Thyroid gland (tissue), 4 donors: ENCODE measurements around the gene PRKAA2. TPM values are rescaled to one million over a fixed set of nuclear protein-coding genes. Genes with fewer than 3 reads are reported as not detected.
"Not testable (repeated sequence)": the region's sequence is repeated elsewhere in the genome, so short reads cannot be mapped to it uniquely, and the experiment has no call there.

Experiments
- DNase-seq, 2 donors: peaks; one replicate each; pipeline ENCODE4 v3.0.0-alpha.2; 2019
- H3K27ac ChIP-seq, 3 donors: fragments of 200-600 bp; sonication (generic); 1 replicate in 2 of 3; 2 replicates in 1 of 3; pipeline ENCODE4 v1.5.1; 2016 to 2019; ENCODE audit warnings: mild to moderate bottlenecking in 1 of 3, moderate library complexity in 1 of 3
- H3K27me3 ChIP-seq: fragments of 200-600 bp; sonication (generic); one replicate; pipeline ENCODE4 v1.5.1; 2019
- H3K36me3 ChIP-seq, 2 donors: fragments of 200-600 bp; sonication (generic); one replicate each; pipeline ENCODE4 v1.5.1; 2016 to 2019
- H3K4me1 ChIP-seq, 2 donors: fragments of 200-600 bp; sonication (generic); one replicate each; pipeline ENCODE4 v1.5.1; 2017 to 2019
- H3K4me3 ChIP-seq, 3 donors: fragments of 200-600 bp; sonication (generic); replicated peaks in 1 of 3; 1 replicate in 2 of 3; 2 replicates in 1 of 3; pipeline ENCODE4 v1.5.1; 2016; ENCODE audit warnings: mild to moderate bottlenecking in 1 of 3
- H3K9me3 ChIP-seq: fragments of 200-600 bp; sonication (generic); one replicate; pipeline ENCODE4 v1.5.1; 2017
- POLR2A ChIP-seq, 2 donors: fragments of 450-650 bp; IDR thresholded peaks; one replicate each; pipeline ENCODE4 v1.6.1; 2017; ENCODE audit warnings: antibody characterized with exemption in 2 of 2, mild to moderate bottlenecking in 2 of 2, moderate library complexity in 1 of 2
- whole genome bisulfite sequencing, 2 donors: methylation state at CpG; one replicate each; pipeline ENCODE4 v1.1.5; 2017; 5-methylcytosine and 5-hydroxymethylcytosine counted together
- intact Hi-C: fragments of 100-400 bp; cut with DNase I; formaldehyde crosslinking; loops from one replicate; pipeline ENCODE4 v1.15.1; 2023
- total RNA-seq, 4 donors: library from RNA; depleted of rRNA; stranded (reverse); fragments of >200 nt; gene quantifications; one replicate each; pipeline ENCODE4 v1.2.3, GENCODE V29; 2016
- TF ChIP-seq, protein P1 (sequence below), 6 experiments: fragments of 200-600 bp in 3 of 6; fragments of 450-650 bp in 3 of 6; sonication (generic) in 3 of 6; IDR thresholded peaks; one replicate each; pipeline ENCODE4 v1.5.1; 2016 to 2019; ENCODE audit warnings: antibody characterized with exemption in 6 of 6, mild to moderate bottlenecking in 2 of 6, inconsistent platforms in 1 of 6, moderate library complexity in 1 of 6

The PRKAA2 gene
- 10 to 100 TPM; 10.4 to 16.5 (median 14.3) TPM for total RNA-seq

DNA sequence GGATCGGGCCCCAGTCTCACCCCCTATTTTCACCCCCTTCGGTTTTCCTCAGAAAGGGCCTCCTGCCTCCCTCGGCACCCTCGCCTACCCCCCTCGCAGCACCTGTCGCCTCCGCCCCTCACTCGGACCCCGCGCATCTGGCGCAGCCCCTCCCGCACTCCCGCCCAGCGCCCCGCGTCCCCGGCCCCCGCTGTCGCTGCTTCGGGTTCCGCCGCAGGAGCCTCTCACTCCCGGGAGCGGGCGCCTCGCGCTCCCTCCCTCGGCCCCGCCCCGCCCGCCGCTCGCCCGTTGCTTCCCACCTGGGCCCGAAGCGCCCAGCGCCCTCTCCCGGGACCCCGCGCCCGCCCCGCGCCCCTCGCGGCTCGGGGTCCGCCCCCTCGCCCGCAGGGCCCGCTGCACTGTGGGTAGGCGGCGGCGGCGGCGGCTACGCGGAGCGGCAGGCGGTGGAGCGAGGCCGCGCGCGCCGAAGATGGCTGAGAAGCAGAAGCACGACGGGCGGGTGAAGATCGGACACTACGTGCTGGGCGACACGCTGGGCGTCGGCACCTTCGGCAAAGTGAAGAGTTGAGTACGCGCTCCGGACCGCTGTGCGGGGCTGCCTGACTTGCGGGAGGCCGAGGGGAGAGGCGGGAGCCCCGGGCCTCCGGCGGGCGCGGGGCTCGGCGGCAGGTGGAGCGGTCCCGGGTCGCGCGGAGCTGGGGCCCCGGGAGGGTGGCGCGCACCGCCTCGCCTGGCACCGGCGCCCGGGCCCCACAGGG lies at the start of gene PRKAA2:
TSS of gene PRKAA2 (plus strand) at position 396 of the 758 bp plus-strand sequence. CDS start at position 470, 74 bp downstream.
- H3K27ac ChIP-seq, result peak within 1 kb of the TSS; percentile 52 to 68 (median 58)
- H3K4me1 ChIP-seq, result peaks cover 10 to 19% of the 10 kb centered on the region in 2 donors
- TF ChIP-seq, protein P1, sequence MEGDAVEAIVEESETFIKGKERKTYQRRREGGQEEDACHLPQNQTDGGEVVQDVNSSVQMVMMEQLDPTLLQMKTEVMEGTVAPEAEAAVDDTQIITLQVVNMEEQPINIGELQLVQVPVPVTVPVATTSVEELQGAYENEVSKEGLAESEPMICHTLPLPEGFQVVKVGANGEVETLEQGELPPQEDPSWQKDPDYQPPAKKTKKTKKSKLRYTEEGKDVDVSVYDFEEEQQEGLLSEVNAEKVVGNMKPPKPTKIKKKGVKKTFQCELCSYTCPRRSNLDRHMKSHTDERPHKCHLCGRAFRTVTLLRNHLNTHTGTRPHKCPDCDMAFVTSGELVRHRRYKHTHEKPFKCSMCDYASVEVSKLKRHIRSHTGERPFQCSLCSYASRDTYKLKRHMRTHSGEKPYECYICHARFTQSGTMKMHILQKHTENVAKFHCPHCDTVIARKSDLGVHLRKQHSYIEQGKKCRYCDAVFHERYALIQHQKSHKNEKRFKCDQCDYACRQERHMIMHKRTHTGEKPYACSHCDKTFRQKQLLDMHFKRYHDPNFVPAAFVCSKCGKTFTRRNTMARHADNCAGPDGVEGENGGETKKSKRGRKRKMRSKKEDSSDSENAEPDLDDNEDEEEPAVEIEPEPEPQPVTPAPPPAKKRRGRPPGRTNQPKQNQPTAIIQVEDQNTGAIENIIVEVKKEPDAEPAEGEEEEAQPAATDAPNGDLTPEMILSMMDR (IDR thresholded peaks at IDR 0.05), result no peak
- peak in 1 of 2 donors; percentile 67 for TF ChIP-seq POLR2A (IDR thresholded peaks at IDR 0.05)
- no peaks in the 10 kb centered on the region for H3K9me3 ChIP-seq
- H3K27me3 ChIP-seq, result no peaks in the 10 kb centered on the region
- DNase-seq, result peak; percentile 65 to 69
- intact Hi-C loops, result no loop called here
- WGBS, 2 donors, result 0% methylated on average over 16 to 20 of the region's 103 CpGs
- no peaks in the 10 kb centered on the region for H3K36me3 ChIP-seq
- H3K4me3 ChIP-seq, result peak within 1 kb of the TSS; percentile 18 to 80 (median 67)

DNA sequence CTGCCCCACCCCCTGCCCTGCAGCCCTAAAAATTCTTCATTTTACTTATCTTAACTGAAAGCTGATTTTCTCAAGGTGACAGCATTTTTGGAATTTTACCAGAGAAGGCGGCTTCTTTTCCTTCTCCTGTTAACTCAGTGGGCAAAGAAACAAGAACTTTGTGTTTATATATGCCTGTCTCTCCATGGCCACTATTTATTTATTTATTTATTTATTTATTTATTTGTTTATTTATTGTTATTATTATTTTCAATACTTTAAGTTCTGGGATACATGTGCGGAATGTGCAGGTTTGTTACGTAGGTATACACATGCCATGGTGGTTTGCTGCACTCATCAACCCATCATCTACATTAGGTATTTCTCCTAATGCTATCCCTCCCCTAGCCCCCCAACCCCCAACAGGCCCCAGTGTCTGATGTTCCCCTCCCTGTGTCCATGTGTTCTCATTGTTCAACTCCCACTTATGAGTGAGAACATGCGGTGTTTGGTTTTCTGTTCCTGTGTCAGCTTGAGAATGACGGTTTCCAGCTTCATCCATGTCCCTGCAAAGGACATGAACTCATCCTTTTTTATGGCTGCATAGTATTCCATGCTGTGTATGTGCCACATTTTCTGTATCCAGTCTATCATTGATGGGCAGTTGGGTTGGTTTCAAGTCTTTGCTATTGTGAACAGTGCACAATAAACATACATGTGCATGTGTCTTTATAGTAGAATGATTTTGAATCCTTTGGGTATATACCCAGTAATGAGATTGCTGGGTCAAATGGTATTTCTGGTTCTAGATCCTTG lies 49.5 kb upstream of the PRKAA2 start:
- H3K36me3 ChIP-seq, H3K9me3 ChIP-seq, intact Hi-C loops, DNase-seq, H3K27me3 ChIP-seq, H3K4me1 ChIP-seq, H3K27ac ChIP-seq, H3K4me3 ChIP-seq: not testable (repeated sequence)
- 95 to 98% methylated on average over 5 of the region's 5 CpGs for WGBS, 2 donors

DNA sequence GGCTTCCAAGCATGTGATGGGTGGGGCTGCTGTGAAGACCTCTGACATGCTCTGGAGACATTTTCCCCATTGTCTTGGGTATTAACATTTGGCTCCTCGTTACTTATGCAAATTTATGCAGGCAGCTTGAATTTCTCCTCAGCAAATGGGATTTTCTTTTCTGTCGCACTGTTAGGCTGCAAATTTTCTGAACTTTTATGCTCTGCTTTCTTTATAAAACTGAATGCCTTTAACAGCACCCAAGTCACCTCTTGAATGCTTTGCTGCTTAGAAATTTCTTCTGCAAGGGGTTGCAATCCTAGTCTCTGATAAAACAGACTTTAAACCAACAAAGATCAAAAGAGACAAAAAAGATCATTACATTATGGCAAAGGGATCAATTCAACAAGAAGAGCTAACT lies 35.0 kb upstream of the PRKAA2 start:
- H3K27me3 ChIP-seq, H3K27ac ChIP-seq, H3K4me3 ChIP-seq, H3K4me1 ChIP-seq, DNase-seq, H3K36me3 ChIP-seq, H3K9me3 ChIP-seq, intact Hi-C loops: not testable (repeated sequence)
- 56 to 62% methylated on average over 2 of the region's 2 CpGs for WGBS, 2 donors

DNA sequence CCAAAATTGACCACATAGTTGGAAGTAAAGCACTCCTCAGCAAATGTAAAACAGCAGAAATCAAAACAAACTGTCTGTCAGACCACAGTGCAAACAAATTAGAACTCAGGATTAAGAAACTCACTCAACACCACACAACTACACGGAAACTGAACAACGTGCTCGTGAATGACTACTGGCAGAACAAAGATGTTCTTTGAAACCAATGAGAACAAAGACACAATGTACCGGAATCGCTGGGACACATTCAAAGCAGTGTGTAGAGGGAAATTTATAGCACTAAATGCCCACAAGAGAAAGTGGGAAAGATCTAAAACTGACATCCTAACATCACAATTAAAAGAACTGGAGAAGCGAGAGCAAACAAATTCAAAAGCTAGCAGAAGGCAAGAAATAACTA lies 34.3 kb upstream of the PRKAA2 start:
- WGBS, 2 donors, result 88 to 91% methylated on average over 6 of the region's 6 CpGs
- intact Hi-C loops, H3K4me1 ChIP-seq, H3K27ac ChIP-seq, H3K36me3 ChIP-seq, H3K4me3 ChIP-seq, DNase-seq, H3K27me3 ChIP-seq, H3K9me3 ChIP-seq: not testable (repeated sequence)

DNA sequence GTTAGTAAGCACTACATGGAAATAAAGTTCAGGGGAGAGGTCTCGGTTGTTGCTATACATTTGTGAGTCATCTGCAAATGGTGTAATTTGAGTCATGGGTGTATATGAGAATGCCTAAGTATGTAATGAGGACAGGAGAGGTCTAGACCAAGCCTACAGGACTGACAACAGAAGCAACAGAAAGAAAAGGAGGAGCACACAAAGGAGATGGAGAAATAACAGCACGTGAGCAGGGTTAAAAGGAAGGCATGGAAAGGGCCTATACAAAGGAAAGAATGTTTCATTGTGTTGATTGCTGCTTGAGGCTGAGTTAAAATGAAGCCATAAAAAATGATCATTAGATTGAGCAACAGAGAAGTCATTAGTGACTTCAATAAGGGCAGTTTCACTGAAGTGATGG lies 28.0 kb upstream of the PRKAA2 start:
- WGBS, 2 donors, result 86 to 92% methylated on average over 2 of the region's 2 CpGs

DNA sequence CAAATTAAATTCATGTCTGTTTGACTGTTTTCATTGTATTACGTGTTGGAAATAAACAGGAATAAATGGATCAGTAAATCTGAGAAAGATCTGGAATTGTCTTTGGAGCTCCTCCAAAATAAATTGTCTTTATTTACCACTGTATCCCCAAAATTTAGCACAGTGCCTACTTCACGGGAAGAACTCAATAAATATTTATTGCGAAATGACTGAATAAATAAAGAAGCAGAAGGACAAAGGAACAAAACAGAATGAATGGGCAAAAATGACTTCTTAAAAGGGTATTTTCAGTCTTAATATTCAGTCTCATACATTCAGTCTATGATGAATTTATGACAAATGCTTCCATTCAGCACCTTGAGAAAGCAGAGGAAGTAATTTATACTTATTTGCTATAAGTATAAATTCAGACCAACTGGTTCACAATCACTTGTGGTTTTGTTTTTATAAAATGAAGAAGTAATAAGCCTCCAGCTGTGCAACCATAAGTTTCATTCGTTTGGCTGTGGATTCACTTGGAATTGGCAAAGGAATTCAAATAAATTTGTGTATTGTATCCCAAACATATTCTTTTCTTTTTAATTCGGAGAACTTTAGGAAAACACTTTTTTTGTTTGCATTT lies 19.2 kb upstream of the PRKAA2 start:
- WGBS, 2 donors, result 79 to 81% methylated on average over 5 of the region's 5 CpGs
- DNase-seq, result no peak

More for the DNA sequence above, 28.0 kb upstream of the PRKAA2 start:
- Histone ChIP-seq H3K4me3 (no peak overlapping the region), H3K27ac (no peak overlapping the region), H3K9me3 (no peaks in the 10 kb centered on the region), H3K36me3 (no peaks in the 10 kb centered on the region), H3K4me1 (no peaks in the 10 kb centered on the region), H3K27me3 (no peaks in the 10 kb centered on the region)
- TF ChIP-seq, protein P1 (IDR thresholded peaks at IDR 0.05), result no peak
- TF ChIP-seq POLR2A (IDR thresholded peaks at IDR 0.05), result no peak
- intact Hi-C loops, result no loop called here
- DNase-seq, result no peak

More for the DNA sequence above, 19.2 kb upstream of the PRKAA2 start:
- H3K9me3 ChIP-seq, result no peaks in the 10 kb centered on the region
- no peaks in the 10 kb centered on the region for H3K4me1 ChIP-seq
- H3K4me3 ChIP-seq, result no peak overlapping the region
- no peak overlapping the region for H3K27ac ChIP-seq
- no peaks in the 10 kb centered on the region for H3K36me3 ChIP-seq
- intact Hi-C loops, result no loop called here
- TF ChIP-seq, protein P1 (IDR thresholded peaks at IDR 0.05), result no peak
- no peak for TF ChIP-seq POLR2A (IDR thresholded peaks at IDR 0.05)
- no peaks in the 10 kb centered on the region for H3K27me3 ChIP-seq
